Neutrophil (primary cell): ENCODE measurements around the gene CDH13.

Experiments used
- H3K27ac ChIP-seq: fragments of 200-600 bp; sonication (generic); 2 replicates; pipeline ENCODE4 v1.5.1; 2016; ENCODE audit warnings: mild to moderate bottlenecking, moderate library complexity
- H3K27me3 ChIP-seq: fragments of 200-600 bp; sonication (generic); 2 replicates; pipeline ENCODE4 v1.6.0; 2016; ENCODE audit warnings: mild to moderate bottlenecking
- H3K36me3 ChIP-seq: fragments of 200-600 bp; sonication (generic); 2 replicates; pipeline ENCODE4 v1.5.1; 2017
- H3K4me1 ChIP-seq, 2 experiments: fragments of 200-600 bp in 1 of 2; sonication (generic) in 1 of 2; 1 replicate in 1 of 2; 2 replicates in 1 of 2; pipeline versions ENCODE4 v1.5.1 to v1.6.1; 2013 to 2016; ENCODE audit warnings: low read depth in 1 of 2, low read length in 1 of 2, mild to moderate bottlenecking in 1 of 2, moderate library complexity in 1 of 2; ENCODE audit not compliant: control insufficient read depth in 1 of 2, insufficient read depth in 1 of 2
- H3K4me3 ChIP-seq, 2 experiments: fragments of 200-600 bp in 1 of 2; sonication (generic) in 1 of 2; 1 replicate in 1 of 2; 2 replicates in 1 of 2; pipeline ENCODE4 v1.5.1; 2013 to 2016; ENCODE audit warnings: low read depth in 1 of 2, low read length in 1 of 2, mild to moderate bottlenecking in 1 of 2, moderate library complexity in 1 of 2
- H3K9me3 ChIP-seq: fragments of 200-600 bp; sonication (generic); 2 replicates; pipeline ENCODE4 v1.5.1; 2016
- CTCF ChIP-seq: fragments of 200-600 bp; sonication (generic); IDR thresholded peaks from 2 replicates; pipeline ENCODE4 v1.5.1; 2016; ENCODE audit warnings: antibody characterized with exemption

Gene CDH13

GRCh38 chr16:82726306-82726705 is 99.5 kb downstream of the CDH13 start:
- H3K36me3 ChIP-seq = no peaks in the 10 kb centered on the region
- no peak overlapping the region for H3K27ac ChIP-seq

GRCh38 chr16:82728901-82729300 is 102.1 kb downstream of the CDH13 start:
- Histone ChIP-seq H3K36me3 (no peaks in the 10 kb centered on the region), H3K4me3 (no peak overlapping the region), H3K27ac (no peak overlapping the region), H3K9me3 (no peaks in the 10 kb centered on the region), H3K4me1 (no peaks in the 10 kb centered on the region), H3K27me3 (no peaks in the 10 kb centered on the region)
- TF ChIP-seq CTCF = no peak

More at GRCh38 chr16:82726306-82726705, 99.5 kb downstream of the CDH13 start:
- no peaks in the 10 kb centered on the region for H3K4me1 ChIP-seq
- H3K27me3 ChIP-seq = no peaks in the 10 kb centered on the region
- H3K9me3 ChIP-seq = no peaks in the 10 kb centered on the region
- no peak for TF ChIP-seq CTCF
- no peak overlapping the region for H3K4me3 ChIP-seq

GRCh38 chr16:82730901-82731300 is 104.1 kb downstream of the CDH13 start:
- H3K27me3 ChIP-seq = no peaks in the 10 kb centered on the region
- no peak overlapping the region for H3K27ac ChIP-seq
- H3K4me3 ChIP-seq = no peak overlapping the region
- H3K4me1 ChIP-seq = no peaks in the 10 kb centered on the region
- no peaks in the 10 kb centered on the region for H3K9me3 ChIP-seq
- no peaks in the 10 kb centered on the region for H3K36me3 ChIP-seq
- no peak for TF ChIP-seq CTCF

- Histone ChIP-seq H3K4me3 (no peak overlapping the region), H3K4me1 (no peaks in the 10 kb centered on the region), H3K27ac (no peak overlapping the region), H3K9me3 (no peaks in the 10 kb centered on the region), H3K36me3 (no peaks in the 10 kb centered on the region), H3K27me3 (no peaks in the 10 kb centered on the region)
- no peak for TF ChIP-seq CTCF
Observed at GRCh38 chr16:82732461-82732860, 105.7 kb downstream of the CDH13 start.

- H3K27ac ChIP-seq = no peak overlapping the region
- no peaks in the 10 kb centered on the region for H3K9me3 ChIP-seq
- H3K4me3 ChIP-seq = no peak overlapping the region
- no peaks in the 10 kb centered on the region for H3K27me3 ChIP-seq
- H3K4me1 ChIP-seq = no peaks in the 10 kb centered on the region
- no peaks in the 10 kb centered on the region for H3K36me3 ChIP-seq
- no peak for TF ChIP-seq CTCF
Observed at GRCh38 chr16:82735186-82735585, 108.4 kb downstream of the CDH13 start.

GRCh38 chr16:82735673-82736091 is 108.9 kb downstream of the CDH13 start:
- Histone ChIP-seq H3K4me3 (no peak overlapping the region), H3K36me3 (no peaks in the 10 kb centered on the region), H3K9me3 (no peaks in the 10 kb centered on the region), H3K4me1 (no peaks in the 10 kb centered on the region), H3K27me3 (no peaks in the 10 kb centered on the region), H3K27ac (no peak overlapping the region)
- TF ChIP-seq CTCF = no peak
